Uterus (tissue), 2 donors: Measurements from ENCODE around the gene DOCK1.

Experiments
- POLR2A ChIP-seq, 2 donors: fragments of 450-650 bp; IDR thresholded peaks; one replicate each; pipeline ENCODE4 v1.6.1; 2016; ENCODE audit warnings: antibody characterized with exemption in 2 of 2, mild to moderate bottlenecking in 1 of 2, moderate library complexity in 1 of 2
- TF ChIP-seq, protein P1 (sequence below), 4 experiments: fragments of 200-600 bp in 2 of 4; fragments of 450-650 bp in 2 of 4; sonication (generic) in 2 of 4; IDR thresholded peaks; one replicate each; pipeline ENCODE4 v1.5.1; 2016 to 2019; ENCODE audit warnings: antibody characterized with exemption in 4 of 4, mild to moderate bottlenecking in 2 of 4, moderate library complexity in 1 of 4

GRCh38 chr10:127079392-127079791, 174.2 kb downstream of the DOCK1 start:
- TF ChIP-seq, protein P1, sequence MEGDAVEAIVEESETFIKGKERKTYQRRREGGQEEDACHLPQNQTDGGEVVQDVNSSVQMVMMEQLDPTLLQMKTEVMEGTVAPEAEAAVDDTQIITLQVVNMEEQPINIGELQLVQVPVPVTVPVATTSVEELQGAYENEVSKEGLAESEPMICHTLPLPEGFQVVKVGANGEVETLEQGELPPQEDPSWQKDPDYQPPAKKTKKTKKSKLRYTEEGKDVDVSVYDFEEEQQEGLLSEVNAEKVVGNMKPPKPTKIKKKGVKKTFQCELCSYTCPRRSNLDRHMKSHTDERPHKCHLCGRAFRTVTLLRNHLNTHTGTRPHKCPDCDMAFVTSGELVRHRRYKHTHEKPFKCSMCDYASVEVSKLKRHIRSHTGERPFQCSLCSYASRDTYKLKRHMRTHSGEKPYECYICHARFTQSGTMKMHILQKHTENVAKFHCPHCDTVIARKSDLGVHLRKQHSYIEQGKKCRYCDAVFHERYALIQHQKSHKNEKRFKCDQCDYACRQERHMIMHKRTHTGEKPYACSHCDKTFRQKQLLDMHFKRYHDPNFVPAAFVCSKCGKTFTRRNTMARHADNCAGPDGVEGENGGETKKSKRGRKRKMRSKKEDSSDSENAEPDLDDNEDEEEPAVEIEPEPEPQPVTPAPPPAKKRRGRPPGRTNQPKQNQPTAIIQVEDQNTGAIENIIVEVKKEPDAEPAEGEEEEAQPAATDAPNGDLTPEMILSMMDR (IDR thresholded peaks at IDR 0.05) = no peak
- TF ChIP-seq POLR2A (IDR thresholded peaks at IDR 0.05) = no peak
